C1 segment of cervical spinal cord (tissue), 14 donors: ENCODE results near the gene UFD1.

Experiments
- DNase-seq, 14 donors: peaks; one replicate each; lab custom pipeline; 2025; lab: John Stamatoyannopoulos, UW

The UFD1 gene

DNA sequence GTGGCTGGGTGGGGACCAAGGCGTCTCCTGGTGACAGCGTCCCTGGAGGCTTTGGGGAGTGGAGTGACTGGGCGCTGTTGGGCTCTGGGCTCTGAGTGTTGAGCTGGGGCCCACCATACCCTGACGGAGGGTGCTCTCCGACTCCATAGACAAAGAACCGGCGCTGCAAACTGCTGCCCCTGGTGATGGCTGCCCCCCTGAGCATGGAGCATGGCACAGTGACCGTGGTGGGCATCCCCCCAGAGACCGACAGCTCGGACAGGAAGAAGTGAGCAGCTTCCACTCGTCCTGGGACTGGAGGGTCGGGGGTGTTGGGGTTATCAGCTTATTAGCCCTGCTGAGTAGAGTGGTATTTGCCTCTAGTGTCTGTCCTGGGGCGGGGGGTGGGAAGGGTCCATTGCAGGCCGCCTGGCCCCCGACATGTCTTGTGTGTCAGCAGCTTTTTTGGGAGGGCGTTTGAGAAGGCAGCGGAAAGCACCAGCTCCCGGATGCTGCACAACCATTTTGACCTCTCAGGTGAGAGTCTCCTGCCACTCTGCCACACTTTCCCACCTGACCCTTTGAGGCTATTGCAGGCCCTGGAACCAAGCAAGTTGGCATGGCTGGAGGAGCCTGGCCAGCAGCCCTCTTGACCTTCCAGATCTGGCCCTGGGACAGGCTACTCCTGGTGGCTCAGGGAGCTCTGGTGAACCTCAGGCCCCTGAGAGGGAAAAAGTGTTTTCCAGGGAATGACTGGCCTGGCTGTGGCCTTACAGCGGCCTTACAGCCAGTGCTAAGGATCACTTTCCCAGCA lies 37.6 kb upstream of the UFD1 start:
- no peak for DNase-seq

DNA sequence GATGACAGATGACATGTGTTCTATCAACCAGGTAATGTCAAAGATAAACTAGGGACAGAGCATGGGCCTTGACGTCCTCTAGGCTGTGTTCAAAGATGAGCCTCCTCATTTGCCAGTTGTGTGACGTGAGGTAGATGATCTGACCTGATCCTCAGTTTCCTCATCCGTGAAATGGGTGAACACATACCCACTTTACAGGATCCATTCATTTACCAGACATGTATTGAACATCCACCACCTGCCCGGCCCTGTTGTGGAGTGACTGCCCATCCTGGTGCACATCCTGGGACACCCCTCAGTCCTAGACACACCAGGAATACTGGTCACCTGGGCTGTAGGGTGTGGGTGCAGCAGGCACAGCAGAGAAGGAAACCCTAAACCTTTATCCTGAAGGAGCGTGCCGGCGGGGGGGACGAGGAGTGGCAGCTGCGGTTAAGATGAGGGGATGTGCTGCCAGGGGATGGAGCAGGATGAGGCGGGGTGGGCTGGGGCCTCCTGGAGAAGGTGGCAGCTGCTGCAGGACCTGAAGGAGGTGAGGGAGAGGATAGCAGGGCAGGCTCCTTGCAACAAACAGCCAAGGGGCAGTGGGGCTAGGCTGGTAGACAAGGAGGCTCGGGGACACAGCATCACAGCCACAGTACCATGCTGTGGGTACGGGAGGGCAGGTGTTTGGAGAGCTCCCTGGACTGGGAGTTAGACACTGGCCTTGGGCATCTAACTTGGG lies 36.8 kb upstream of the UFD1 start:
- DNase-seq: no peak

DNA sequence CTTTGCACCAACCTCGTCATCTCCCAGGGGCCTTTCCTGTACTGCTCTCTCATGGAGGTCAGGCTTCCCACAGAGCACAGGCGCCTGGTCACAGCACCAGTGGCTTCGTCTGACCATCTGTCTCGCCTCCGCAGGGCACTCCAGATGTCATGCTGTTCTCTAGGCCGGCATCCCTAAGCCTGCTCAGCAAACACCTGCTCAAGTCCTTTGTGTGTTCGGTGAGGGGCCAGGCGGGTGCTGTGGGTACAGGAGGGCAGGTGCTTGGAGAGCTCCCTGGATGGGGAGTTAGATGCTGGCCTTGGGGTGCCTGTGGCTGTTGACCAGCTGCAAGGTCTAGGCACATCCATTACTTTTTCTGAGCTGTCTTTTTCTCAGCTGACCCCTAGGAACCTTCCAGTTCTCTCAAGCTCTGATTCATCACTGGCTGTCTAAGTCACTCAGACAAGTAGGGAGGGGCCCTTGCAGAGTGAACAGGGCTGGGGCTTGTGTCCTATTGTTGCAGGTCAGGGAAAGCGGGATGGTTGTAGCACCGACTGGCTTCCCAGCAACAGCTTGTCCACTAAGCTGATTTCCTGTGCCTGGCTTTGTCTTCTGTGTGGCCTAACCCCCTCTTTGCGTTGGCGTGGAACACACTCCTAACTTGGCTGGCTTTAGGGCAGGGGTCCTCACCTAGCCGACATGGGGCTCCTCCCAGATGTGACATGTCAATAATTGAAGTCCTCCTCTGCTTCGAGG lies 36.0 kb upstream of the UFD1 start:
- no peak for DNase-seq

DNA sequence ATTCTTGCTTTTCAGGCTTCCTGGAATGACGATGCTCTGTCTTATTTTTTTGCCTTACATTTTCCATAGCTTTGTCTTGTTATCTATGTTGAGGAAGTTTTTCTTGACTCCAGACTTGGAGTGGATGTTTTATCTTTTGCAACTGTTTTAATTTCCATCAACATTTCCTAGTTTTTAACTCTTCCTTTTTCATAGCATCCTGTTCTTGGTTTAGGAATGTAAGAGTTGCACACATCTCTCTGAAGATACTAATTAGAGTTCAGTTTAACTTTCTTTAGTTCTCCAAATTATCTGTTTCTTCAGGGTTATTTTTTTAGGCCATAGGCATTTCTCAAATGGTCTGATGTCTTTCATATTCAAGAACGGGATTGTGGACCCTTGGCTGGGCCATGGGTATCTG lies 34.8 kb upstream of the UFD1 start:
- DNase-seq: no peak

DNA sequence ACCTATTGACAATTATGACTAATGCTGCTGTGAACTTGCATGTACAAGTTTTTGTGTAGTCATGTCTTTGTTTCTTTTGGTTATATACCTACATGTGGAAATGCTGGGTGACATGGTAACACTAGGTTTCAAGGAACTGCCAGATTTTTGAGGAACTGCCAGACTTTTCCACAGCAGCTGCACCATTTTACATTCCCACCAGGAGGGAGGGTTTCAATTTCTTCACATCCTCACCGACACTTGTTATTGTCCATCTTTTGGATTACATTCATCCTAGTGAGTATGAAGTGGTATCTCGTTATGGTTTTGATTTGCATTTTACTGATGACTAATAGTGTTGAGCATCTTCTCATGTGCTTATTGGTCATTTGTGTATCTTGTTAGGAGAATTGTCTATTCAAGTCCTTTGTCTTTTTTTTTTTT lies 31.9 kb upstream of the UFD1 start:
- DNase-seq: no peak

DNA sequence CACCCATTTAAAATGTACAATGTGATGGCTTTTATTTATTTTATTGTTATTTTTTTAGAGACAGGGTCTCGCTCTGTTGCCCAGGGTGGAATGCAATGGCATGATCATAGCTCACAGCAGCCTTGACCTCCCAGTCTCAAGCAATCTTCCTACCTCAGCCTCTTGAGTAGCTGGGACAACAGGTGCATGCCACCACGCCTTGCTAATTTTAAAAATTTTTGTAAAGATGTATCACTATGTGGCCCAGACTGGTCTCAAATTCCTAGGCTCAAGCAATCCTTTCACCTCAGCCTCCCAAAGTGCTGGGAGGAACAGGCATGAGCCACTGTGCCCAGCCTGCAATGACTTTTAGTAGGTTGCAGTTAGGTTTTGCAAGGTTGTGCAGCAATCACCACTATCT lies 30.9 kb upstream of the UFD1 start:
- no peak for DNase-seq

DNA sequence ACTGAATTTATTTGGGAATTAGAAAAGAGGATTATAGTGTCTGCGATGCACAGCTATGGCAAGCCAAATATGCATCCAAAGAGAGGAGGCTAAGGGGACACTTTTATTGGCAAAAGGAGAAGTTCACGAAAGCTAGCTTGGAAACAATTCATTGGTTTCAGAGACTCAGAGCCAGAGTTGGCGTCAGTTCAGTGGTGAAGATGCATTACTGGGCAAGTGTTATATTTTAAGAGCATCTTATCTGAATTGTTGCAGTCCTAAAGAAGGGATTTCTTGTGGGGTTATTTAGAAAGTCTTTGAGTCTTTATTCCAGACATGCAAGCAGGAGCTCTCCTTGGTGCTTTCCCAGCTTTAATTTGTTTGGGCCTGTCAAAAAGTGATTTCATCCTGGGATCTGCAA lies 30.2 kb upstream of the UFD1 start:
- DNase-seq: no peak

DNA sequence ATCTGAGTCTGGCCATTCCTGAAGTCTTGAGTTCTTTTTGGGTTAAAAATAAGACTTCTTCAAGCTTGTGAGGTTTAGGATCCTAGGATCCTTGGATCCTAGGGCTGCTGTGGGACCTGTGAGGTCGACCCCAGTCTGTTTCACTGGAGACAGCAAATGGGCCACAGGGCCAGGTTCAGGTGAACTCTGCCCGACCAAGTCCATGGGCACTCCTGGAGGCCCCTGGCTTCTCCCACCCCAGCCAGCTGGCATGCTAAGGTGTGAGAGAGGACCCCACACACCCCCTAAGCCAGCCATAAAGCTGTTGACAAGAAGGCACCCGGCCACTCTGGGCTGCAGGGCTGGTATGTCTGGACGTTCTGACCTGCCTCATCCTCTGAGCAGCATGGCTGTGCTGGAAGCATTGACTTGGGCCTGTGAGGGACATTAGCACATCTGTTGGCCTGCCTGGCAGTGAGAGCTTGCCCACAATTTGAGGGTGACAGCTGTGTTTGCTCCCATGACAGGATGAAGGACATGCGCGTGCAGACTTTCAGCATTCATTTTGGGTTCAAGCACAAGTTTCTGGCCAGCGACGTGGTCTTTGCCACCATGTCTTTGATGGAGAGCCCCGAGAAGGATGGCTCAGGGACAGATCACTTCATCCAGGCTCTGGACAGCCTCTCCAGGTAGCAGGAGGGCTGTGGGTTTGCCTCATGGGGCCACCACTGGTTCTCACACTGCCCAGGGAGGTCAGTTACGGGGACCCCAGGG lies 29.2 kb upstream of the UFD1 start:
- no peak for DNase-seq

DNA sequence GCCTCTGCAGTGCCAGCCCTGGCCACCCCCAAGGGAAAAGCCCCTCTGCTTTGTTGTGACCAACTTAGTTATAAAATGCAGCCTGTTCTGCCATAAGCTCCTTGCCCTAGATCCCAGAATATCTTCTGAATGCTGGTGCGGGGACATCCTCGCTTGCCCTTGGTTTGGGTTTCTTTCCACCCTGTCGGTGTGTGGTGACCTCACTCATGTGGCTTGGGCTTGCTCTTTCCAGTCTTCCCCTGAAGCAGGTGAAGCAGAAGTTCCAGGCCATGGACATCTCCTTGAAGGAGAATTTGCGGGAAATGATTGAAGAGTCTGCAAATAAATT lies 28.5 kb upstream of the UFD1 start:
- DNase-seq: no peak

DNA sequence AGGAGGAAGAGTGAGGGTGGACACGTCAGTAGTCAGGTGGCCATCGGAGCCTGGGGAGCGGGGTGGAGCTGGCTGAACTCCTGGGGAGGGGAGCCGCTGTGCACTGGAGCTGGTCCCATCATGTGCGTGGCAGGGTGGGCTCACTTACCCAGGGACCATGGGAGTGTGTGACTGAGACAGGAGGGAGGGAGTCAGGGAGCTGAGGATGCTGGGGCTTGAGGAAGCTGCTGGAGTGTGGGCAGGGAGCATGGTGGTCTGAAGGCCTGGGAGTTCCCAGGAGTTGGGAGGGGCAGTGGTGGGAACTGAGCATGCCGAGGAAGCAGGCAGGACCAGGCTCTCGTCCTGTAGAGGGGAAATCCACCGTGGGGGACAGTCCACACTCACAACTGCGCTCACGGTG lies 27.2 kb upstream of the UFD1 start:
- no peak for DNase-seq

DNA sequence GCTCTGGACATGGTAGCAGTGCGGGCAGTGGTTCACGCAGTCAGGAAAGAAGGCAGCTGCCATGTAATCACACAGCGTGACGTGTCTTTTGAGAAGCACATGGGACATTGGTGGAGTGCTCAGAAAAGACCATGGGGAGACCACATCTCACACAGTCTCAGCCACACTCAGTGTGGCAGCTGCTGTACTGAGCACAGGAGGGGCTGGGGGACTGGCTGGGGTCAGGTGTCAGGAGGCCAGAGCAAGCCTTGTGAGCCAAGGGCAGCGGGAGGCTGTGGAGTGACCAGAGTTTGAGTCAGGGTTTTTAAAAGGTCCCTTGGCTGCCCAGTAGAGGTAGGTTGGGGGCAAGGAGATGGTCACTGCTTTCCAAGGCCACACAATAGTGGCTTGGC lies 26.7 kb upstream of the UFD1 start:
- DNase-seq: no peak

DNA sequence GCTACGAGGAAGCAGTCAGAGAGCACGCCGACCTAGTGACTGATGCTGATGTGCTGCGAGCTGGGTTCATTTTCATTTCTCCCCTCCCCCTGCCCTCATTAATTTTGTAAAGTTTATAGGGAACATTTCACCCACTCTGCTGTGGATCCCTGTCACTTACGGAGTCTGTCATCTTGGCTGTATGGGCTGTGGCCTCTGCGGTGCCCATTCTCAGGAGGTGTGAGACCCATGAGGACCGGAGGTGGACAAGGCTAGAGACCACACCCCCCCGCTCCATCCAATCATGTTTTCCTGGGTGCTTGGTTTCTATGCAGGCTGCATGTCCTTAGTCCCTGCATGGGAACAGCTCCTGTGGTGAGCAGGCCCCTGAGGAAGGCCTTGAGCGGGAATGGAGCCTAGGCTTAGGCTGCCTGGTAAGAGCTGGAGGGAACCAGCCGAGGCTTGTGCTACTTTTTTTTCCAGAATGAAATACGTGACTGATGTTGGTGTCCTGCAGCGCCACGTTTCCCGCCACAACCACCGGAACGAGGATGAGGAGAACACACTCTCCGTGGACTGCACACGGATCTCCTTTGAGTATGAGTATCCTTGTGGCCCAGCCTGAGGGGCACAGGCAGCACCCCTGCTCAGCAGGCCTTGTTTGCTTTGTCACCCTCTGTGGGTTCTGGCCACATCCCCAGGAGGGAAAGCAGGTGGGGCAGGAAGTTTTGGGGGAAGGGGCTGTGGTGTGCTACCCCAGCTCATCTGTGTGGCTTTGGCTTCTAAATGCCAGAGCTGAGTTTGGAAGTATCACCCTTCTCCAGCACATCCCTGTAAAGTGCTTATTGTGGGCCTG lies 26.1 kb upstream of the UFD1 start:
- no peak for DNase-seq

DNA sequence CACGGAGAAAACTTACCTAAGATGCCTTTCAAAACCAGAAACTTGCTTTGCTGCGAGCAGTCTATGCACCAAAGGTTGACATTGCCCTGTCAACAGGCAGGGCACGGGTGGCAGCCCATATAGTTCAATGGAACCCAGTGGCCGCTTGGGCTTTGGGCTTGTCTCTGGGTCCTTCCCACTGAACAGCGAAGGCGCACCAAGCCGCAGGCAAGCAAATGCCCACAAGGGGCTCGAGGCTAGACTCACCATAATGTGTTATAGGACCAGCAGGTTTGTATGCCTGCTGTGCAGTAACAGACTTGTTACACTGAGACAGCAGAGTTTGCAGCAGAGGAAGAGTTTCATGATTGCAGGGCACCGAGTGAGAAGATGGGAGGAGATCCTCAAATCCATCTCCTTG lies 24.9 kb upstream of the UFD1 start:
- no peak for DNase-seq

DNA sequence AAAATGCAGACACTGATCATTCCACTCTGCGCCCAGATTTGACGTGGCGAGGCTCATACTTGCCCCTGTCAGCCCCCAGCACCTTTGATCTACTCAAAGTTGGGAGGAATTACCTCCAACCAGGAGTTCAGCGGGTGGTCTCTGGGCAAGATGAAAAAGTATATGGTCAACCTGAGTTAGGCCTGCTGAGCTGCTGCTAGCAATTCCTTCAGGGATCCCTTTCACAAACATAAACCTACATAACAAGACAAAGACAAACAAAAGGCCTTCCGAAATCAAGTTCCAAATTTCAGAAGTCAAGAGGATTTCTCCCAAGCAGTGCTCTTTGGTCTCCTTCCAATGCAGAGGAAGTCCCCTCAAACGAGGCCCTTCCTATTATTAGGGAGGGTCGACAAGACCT lies 24.4 kb upstream of the UFD1 start:
- DNase-seq: no peak

DNA sequence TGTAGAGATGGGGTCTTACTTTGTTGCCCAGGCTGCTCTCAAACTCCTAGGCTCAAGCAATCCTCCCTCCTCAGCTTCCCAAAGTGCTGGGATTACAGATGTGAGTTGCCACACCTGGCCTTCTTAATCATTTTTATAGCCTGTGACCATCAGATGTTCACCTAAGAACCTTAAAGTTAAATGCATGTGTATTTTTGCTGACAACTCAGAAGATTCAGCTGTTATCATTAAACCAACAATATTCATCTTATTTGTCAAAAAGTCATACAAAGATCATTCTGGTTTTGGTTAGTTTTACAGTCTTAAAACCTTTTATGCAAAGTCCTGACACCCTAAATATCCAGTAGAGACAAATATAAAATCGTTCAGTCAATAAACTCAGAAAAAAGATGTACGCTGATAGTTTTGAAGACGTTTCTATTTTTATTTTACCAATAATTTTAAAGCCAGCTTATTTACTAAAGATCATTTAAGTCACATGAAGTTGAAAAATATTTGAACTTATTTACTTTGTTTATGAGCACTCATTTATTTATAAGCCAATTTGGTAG lies 23.0 kb upstream of the UFD1 start:
- no peak for DNase-seq

DNA sequence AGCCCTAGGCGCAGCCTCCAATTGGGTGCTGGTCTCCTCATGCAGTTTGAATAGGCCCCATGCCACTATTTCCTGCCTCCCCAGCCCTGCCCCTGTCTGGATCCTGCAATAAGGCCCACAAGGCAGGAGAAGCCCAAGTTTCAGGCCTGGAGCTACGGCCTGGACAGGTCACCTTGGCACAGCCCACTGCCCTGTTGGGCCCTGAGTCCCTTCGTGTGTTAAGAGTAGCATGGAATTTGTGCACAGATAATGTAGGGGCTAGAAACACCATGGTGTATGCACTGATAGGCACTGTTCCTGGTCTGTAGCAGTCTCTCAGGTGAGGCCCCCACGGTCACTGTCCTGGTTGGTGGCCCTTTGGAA lies 20.9 kb upstream of the UFD1 start:
- DNase-seq: no peak

DNA sequence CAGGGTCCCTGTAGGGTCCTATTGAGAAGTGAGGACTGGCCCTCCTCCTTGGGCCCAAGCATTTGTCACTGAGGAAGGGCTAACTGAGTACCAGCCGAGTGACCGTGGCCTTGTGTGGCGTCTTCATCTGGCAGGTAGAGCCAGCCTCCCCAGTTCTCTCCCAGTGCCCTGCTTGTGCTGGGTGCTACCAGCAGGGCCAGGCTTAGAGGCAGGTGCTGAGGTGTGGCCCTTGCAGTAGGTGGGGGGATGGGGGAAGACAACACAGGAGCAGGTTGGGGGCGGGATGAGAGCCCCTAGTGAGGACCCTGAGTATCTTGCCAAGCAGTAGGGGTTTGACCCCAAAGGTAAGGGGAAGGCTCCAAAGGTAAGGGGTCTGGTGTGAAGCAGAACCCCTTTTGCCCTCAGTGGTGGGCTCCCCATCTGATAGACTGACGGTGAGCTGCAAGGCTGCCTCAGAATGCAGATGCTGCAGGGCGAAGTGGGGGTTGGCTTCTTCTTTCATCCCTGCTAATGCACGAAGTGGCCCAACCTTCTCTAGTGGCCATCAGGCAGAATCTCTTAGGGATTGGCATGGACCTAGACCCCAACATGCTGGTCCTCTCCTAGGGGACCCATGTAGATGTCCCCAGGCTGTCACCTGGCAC lies 20.4 kb upstream of the UFD1 start:
- DNase-seq: no peak

DNA sequence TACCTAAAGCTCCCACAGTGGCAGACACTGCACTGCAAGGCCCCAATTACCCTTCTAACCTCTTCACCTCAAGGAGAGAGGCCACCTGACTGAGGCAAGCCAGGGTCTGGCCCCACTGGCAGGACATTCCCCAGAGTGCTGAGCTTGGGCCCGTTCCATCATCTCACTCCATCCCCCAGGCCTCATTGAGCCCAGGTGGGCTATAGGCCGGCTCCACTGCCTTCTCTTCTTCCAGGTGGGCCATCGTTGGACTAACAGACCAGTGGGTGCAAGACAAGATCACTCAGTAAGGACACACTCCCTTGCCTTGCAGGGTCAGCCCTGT lies 19.8 kb upstream of the UFD1 start:
- DNase-seq: no peak

DNA sequence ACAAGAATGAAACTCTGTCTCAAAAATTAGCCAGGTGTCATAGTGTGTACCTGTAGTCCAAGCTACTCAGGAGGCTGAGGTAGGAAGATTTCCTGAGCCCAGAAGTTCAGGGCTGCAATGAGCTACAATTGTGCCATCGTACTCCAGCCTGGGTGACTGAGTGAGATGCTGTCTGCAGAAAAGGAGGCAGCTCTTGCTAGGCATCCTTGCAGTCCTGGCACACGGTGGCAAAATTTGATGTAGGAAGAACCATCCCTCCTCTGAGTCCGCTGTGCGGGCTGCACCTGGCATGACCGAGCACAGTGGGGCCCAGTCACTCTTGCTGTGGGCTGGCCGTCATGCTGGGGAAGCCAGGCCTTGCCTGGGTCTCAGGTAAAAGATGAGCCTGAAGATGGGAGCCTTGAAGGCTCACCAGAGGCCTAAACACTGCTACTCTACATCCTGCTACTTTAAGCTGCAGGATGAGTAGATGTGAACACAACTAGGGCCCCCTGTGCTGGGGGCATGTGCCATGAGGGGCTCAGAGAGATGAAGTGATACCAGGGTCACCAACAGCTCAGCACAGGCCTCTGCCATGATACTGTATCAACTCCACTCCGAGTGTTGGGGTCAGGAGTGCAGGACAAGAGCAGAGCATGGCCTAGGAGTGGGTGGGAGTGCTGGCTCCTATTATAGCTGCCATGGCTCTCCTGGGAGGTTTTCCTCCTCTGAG lies 19.3 kb upstream of the UFD1 start:
- no peak for DNase-seq

DNA sequence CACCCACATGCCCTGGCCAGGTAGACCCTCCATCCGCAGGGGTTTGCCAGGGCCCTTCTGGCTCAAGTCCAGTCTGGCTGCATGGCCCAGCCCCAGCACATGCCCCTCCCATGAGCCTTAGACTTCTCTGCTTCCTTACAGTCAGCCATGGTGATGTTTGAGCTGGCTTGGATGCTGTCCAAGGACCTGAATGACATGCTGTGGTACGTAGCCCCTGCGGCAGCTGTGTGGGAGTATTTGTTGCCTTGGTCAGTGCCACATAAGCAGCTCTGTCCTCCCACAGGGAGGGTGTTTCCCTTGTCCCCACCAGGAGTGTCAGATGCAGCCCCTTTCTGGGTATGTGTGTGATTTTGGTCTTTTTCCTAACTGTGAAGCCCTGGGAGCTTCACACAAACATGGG lies 18.3 kb upstream of the UFD1 start:
- DNase-seq: no peak
